CD14-positive monocyte (primary cell): Measurements from ENCODE around the gene PTPN2. TPM values are rescaled to one million over a fixed set of nuclear protein-coding genes. Genes with fewer than 3 reads are reported as not detected.
A peak's percentile ranks its signal among the peaks of the same experiment; 100 is the strongest.

ENCODE experiments used
- DNase-seq, 3 donors: peaks; one replicate each; pipeline ENCODE4 v3.0.0-alpha.2; 2011 to 2022
- H2AFZ ChIP-seq: 2 replicates; pipeline ENCODE4 v1.6.0; 2012; ENCODE audit warnings: mild to moderate bottlenecking, low read depth, low read length, inconsistent platforms; ENCODE audit not compliant: insufficient read depth, poor library complexity, severe bottlenecking
- H3K27ac ChIP-seq, 2 donors: 1 replicate in 1 of 2; 2 replicates in 1 of 2; pipeline ENCODE4 v1.5.1; 2012 to 2013; ENCODE audit warnings: low read length in 2 of 2, control low read depth in 1 of 2, inconsistent platforms in 1 of 2, low read depth in 1 of 2, mild to moderate bottlenecking in 1 of 2
- H3K27me3 ChIP-seq, 2 donors: one replicate each; pipeline versions ENCODE4 v1.6.0 to v1.6.1; 2011 to 2013; ENCODE audit warnings: low read length in 2 of 2; ENCODE audit not compliant: control insufficient read depth in 2 of 2, insufficient read depth in 2 of 2
- H3K36me3 ChIP-seq, 2 donors: replicated peaks in 1 of 2; 1 replicate in 1 of 2; 2 replicates in 1 of 2; pipeline versions ENCODE4 v1.5.1 to v1.6.1; 2012 to 2013; ENCODE audit warnings: low read length in 2 of 2, control low read depth in 1 of 2, inconsistent platforms in 1 of 2, mild to moderate bottlenecking in 1 of 2; ENCODE audit not compliant: insufficient read depth in 2 of 2, control insufficient read depth in 1 of 2
- H3K4me1 ChIP-seq, 2 donors: 1 replicate in 1 of 2; 2 replicates in 1 of 2; pipeline versions ENCODE4 v1.5.1 to v1.6.1; 2012 to 2013; ENCODE audit warnings: low read length in 2 of 2, control low read depth in 1 of 2, inconsistent platforms in 1 of 2, mild to moderate bottlenecking in 1 of 2, moderate library complexity in 1 of 2; ENCODE audit not compliant: insufficient read depth in 2 of 2, control insufficient read depth in 1 of 2
- H3K4me2 ChIP-seq: replicated peaks from 2 replicates; pipeline ENCODE3; 2012; ENCODE audit warnings: low read length, moderate library complexity, mild to moderate bottlenecking; ENCODE audit not compliant: poor library complexity, severe bottlenecking; ENCODE audit errors: extremely low read depth
- H3K4me3 ChIP-seq, 3 experiments: fragments of 200-600 bp in 1 of 3; sonication (generic) in 1 of 3; replicated peaks in 1 of 3; 1 replicate in 2 of 3; 2 replicates in 1 of 3; pipeline ENCODE4 v1.5.1; 2011 to 2013; ENCODE audit warnings: low read length in 3 of 3, mild to moderate bottlenecking in 3 of 3, control low read depth in 2 of 3, low read depth in 2 of 3, inconsistent platforms in 1 of 3, moderate library complexity in 1 of 3
- H3K79me2 ChIP-seq: 2 replicates; pipeline ENCODE4 v1.6.0; 2012; ENCODE audit warnings: mild to moderate bottlenecking, control low read depth, inconsistent platforms, low read length, moderate library complexity; ENCODE audit not compliant: insufficient read depth
- H3K9ac ChIP-seq: 2 replicates; pipeline ENCODE4 v1.6.0; 2017; ENCODE audit warnings: low read length, mild to moderate bottlenecking; ENCODE audit not compliant: insufficient read depth, poor library complexity, severe bottlenecking
- H3K9me3 ChIP-seq, 2 donors: replicated peaks in 1 of 2; 1 replicate in 1 of 2; 2 replicates in 1 of 2; pipeline versions ENCODE4 v1.5.1 to v1.6.1; 2012 to 2013; ENCODE audit warnings: low read length in 2 of 2, control low read depth in 1 of 2; ENCODE audit not compliant: control insufficient read depth in 1 of 2, insufficient read depth in 1 of 2
- H4K20me1 ChIP-seq: 2 replicates; pipeline ENCODE4 v1.6.0; 2012; ENCODE audit warnings: mild to moderate bottlenecking, low read length, control low read depth, moderate library complexity; ENCODE audit not compliant: insufficient read depth
- H3K27ac Mint-ChIP-seq, 7 donors: one replicate each; pipeline ENCODE4 v1.8.0; 2020; ENCODE audit warnings: mild to moderate bottlenecking in 7 of 7, mixed read lengths in 7 of 7, moderate library complexity in 6 of 7, inconsistent platforms in 2 of 7
- H3K27me3 Mint-ChIP-seq, 3 donors: one replicate each; pipeline ENCODE4 v1.8.0; 2021 to 2022; ENCODE audit warnings: low read depth in 3 of 3, mild to moderate bottlenecking in 3 of 3, mixed read lengths in 3 of 3, moderate library complexity in 3 of 3, inconsistent platforms in 1 of 3
- H3K36me3 Mint-ChIP-seq, 2 donors: one replicate each; pipeline ENCODE4 v1.8.0; 2020; ENCODE audit warnings: mixed read lengths in 2 of 2, inconsistent platforms in 1 of 2, mild to moderate bottlenecking in 1 of 2
- H3K4me1 Mint-ChIP-seq: one replicate; pipeline ENCODE4 v1.8.0; 2020; ENCODE audit warnings: mild to moderate bottlenecking, mixed read lengths
- H3K4me3 Mint-ChIP-seq, 2 donors: one replicate each; pipeline ENCODE4 v1.8.0; 2020; ENCODE audit warnings: mild to moderate bottlenecking in 2 of 2, mixed read lengths in 2 of 2, moderate library complexity in 1 of 2
- H3K9me3 Mint-ChIP-seq, 7 donors: one replicate each; pipeline ENCODE4 v1.8.0; 2020 to 2022; ENCODE audit warnings: mixed read lengths in 7 of 7, mild to moderate bottlenecking in 6 of 7, moderate library complexity in 6 of 7, inconsistent platforms in 2 of 7
- WGBS: methylation state at CpG from one replicate; pipeline ENCODE4 v1.1.5; 2013; ENCODE audit warnings: missing lambda C conversion rate; ENCODE audit not compliant: insufficient coverage; 5-methylcytosine and 5-hydroxymethylcytosine counted together
- intact Hi-C, 2 donors: fragments of 100-400 bp; cut with micrococcal nuclease; formaldehyde crosslinking; loops; one replicate each; pipeline versions ENCODE4 v1.15.0 to v1.15.1; 2023
- polyA plus RNA-seq, 3 donors: library from polyadenylated mRNA; depleted of rRNA in 1 of 3; unstranded in 2 of 3; stranded (reverse) in 1 of 3; fragments of 300-500 nt in 2 of 3; fragments of >200 nt in 1 of 3; fragmentation: Illumina TruSeq in 2 of 3; gene quantifications; 1 replicate in 2 of 3; 2 replicates in 1 of 3; pipeline ENCODE4 v1.2.3, GENCODE V29; 2012 to 2021
- TF ChIP-seq, protein P1 (sequence below): fragments of 200-600 bp; IDR thresholded peaks from one replicate; pipeline ENCODE4 v1.8.0; 2022; ENCODE audit warnings: antibody characterized with exemption, mild to moderate bottlenecking

The PTPN2 gene
- polyA plus RNA-seq, 3 donors = 55.6 to 108 (median 78.4) TPM

DNA sequence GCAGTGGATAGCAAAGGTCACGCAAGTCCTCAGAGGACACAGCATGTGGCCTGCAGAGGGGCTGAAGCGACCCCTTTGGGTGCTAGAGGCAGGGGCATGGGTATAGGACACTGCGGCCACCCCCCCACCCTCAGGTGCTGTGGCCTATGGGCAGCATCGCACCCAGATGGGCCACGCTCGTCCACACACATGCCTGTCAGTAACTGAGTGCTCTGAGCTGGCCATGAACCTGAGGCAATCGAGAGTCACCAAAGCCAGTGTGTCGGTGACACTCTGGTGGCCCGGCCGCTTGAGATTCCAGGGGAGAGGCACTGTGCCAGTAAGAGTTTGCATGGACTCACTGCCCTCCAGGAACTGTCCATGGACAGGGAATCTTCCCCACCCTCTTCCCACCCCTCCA, 22.7 kb upstream of the PTPN2 start:
- no peak overlapping the region for H3K4me2 ChIP-seq
- 94% methylated on average over 7 of the region's 10 CpGs for WGBS
- intact Hi-C loops = no loop called here
- DNase-seq = no peak
- no peak overlapping the region for H3K27ac ChIP-seq
- no peaks in the 10 kb centered on the region for H3K9me3 ChIP-seq
- Mint-ChIP-seq H3K4me3 (peak overlapping the region in 1 of 2 donors; percentile 40), H3K27me3 (peaks cover 15 to 39% (median 25%) of the 10 kb centered on the region in 3 donors), H3K4me1 (peaks cover 19% of the 10 kb centered on the region), H3K9me3 (peaks cover 0 to 2% (median 0%) of the 10 kb centered on the region in 7 donors), H3K36me3 (no peaks in the 10 kb centered on the region), H3K27ac (no peak overlapping the region)
- H3K36me3 ChIP-seq = no peaks in the 10 kb centered on the region
- H4K20me1 ChIP-seq = no peaks in the 10 kb centered on the region
- H2AFZ ChIP-seq = no peak overlapping the region
- no peaks in the 10 kb centered on the region for H3K79me2 ChIP-seq
- TF ChIP-seq, protein P1, sequence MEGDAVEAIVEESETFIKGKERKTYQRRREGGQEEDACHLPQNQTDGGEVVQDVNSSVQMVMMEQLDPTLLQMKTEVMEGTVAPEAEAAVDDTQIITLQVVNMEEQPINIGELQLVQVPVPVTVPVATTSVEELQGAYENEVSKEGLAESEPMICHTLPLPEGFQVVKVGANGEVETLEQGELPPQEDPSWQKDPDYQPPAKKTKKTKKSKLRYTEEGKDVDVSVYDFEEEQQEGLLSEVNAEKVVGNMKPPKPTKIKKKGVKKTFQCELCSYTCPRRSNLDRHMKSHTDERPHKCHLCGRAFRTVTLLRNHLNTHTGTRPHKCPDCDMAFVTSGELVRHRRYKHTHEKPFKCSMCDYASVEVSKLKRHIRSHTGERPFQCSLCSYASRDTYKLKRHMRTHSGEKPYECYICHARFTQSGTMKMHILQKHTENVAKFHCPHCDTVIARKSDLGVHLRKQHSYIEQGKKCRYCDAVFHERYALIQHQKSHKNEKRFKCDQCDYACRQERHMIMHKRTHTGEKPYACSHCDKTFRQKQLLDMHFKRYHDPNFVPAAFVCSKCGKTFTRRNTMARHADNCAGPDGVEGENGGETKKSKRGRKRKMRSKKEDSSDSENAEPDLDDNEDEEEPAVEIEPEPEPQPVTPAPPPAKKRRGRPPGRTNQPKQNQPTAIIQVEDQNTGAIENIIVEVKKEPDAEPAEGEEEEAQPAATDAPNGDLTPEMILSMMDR = no peak
- H3K9ac ChIP-seq = no peak overlapping the region
- peaks cover 2 to 37% of the 10 kb centered on the region in 2 donors for H3K27me3 ChIP-seq
- no peak overlapping the region for H3K4me3 ChIP-seq
- H3K4me1 ChIP-seq = peaks cover 7 to 12% of the 10 kb centered on the region in 2 donors

DNA sequence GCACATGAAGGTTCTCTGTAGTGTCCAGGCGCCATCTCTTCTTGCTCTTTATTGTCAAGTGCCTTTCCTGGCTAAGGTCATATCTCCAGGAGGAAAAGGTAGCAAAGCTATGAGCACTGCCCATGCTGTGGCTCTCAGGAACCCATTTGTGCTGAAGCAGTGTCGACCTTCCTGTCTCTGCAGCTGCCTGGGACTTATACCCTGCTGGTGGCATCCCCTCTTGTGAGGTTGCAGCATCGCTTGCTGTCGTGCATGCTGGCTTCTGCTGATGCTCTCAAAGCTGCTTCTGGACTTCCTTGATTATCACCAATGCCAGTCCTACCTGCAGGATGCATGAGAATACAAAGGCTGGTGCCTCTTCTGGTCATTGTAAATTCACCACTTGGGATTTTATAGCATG, 22.1 kb upstream of the PTPN2 start:
- no peak for DNase-seq
- Histone ChIP-seq H2AFZ (no peak overlapping the region), H4K20me1 (no peaks in the 10 kb centered on the region), H3K27ac (no peak overlapping the region), H3K9me3 (no peaks in the 10 kb centered on the region), H3K36me3 (no peaks in the 10 kb centered on the region), H3K4me3 (no peak overlapping the region), H3K9ac (no peak overlapping the region), H3K79me2 (no peaks in the 10 kb centered on the region), H3K4me2 (no peak overlapping the region), H3K4me1 (peaks cover under 1 to 5% of the 10 kb centered on the region in 2 donors), H3K27me3 (peaks cover 0 to 30% of the 10 kb centered on the region in 2 donors)
- TF ChIP-seq, protein P1 = no peak
- WGBS = 97% methylated on average over 2 of the region's 4 CpGs
- Mint-ChIP-seq H3K9me3 (peaks cover 0 to 2% (median 0%) of the 10 kb centered on the region in 7 donors), H3K4me3 (no peak overlapping the region), H3K36me3 (no peaks in the 10 kb centered on the region), H3K27ac (no peak overlapping the region), H3K27me3 (peaks cover 13 to 33% (median 20%) of the 10 kb centered on the region in 3 donors), H3K4me1 (peaks cover 12% of the 10 kb centered on the region)
- intact Hi-C loops = no loop called here
